ENCODE data around the gene UGT8. TPM values are rescaled to one million over a fixed set of nuclear protein-coding genes. Genes with fewer than 3 reads are reported as not detected.

UGT8 gene
- total and polyA plus RNA-seq, 4 donors = not detected

DNA sequence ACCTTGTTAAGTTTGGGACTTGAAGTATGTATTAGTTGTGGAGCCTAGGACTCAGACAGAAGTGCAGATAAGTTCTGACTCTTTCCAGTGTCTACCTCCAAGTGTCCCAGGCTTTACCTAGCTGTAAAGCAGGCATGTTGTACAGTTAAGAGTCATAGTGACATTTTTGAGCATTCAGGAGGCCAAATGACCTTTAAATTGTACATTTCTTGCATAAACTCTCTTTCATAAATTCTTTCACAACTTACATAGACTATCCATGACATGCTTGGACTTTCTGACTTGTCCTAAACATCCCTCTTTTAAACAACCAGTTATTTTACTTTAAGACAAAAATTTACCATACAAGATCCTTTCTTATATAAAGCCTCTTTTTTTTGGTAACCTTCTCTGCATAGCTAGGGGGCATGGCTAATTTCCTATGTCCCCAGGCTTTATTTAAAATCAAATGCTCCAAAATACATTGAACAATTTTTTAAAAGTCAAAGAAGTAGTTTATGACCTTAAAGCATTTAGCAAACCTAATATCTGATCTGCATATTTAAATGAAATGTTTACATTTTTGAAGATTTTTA lies 40.1 kb upstream of the UGT8 start:
- no peak for DNase-seq (ENCODE audit: low spot score)
- Histone ChIP-seq H3K4me3 (ENCODE audit: low read depth in 1 of 3, low read length in 3 of 3) (no peak overlapping the region), H3K27me3 (ENCODE audit: control insufficient read depth in 4 of 4, insufficient read depth in 4 of 4, low read length in 3 of 4) (no peaks in the 10 kb centered on the region), H3K9ac (ENCODE audit: low read depth in 1 of 2, low read length in 2 of 2) (no peak overlapping the region), H3K36me3 (ENCODE audit: control insufficient read depth in 4 of 4, insufficient read depth in 3 of 4, low read depth in 1 of 4, low read length in 3 of 4) (no peaks in the 10 kb centered on the region), H3K27ac (ENCODE audit: low read depth in 1 of 2, low read length in 2 of 2) (no peak overlapping the region), H3K4me1 (ENCODE audit: control insufficient read depth in 4 of 4, insufficient read depth in 4 of 4, low read length in 3 of 4) (no peaks in the 10 kb centered on the region), H3K9me3 (ENCODE audit: control insufficient read depth in 4 of 4, low read length in 3 of 4) (no peaks in the 10 kb centered on the region)
- TF ChIP-seq FOXA2 (IDR thresholded peaks at IDR 0.05) (no peak), REST (IDR thresholded peaks at IDR 0.05) (no peak), HNF4G (IDR thresholded peaks at IDR 0.05) (no peak), GABPA (IDR thresholded peaks at IDR 0.05 in 1 of 2, conservative IDR thresholded peaks at IDR 0.05 in 1 of 2) (no peak), RXRA (IDR thresholded peaks at IDR 0.05) (no peak), SP1 (IDR thresholded peaks at IDR 0.05) (no peak), YY1 (IDR thresholded peaks at IDR 0.05) (no peak), RAD21 (IDR thresholded peaks at IDR 0.05) (no peak), MAX (IDR thresholded peaks at IDR 0.05) (no peak), JUND (IDR thresholded peaks at IDR 0.05) (no peak), HNF4A (conservative IDR thresholded peaks at IDR 0.05) (no peak), EGR1 (IDR thresholded peaks at IDR 0.05; ENCODE audit: low read depth in 2 of 2) (no peak), TAF1 (conservative IDR thresholded peaks at IDR 0.05) (no peak), NR2F2 (IDR thresholded peaks at IDR 0.05) (no peak), FOXA1 (IDR thresholded peaks at IDR 0.05) (no peak)
- TF ChIP-seq, protein P1, sequence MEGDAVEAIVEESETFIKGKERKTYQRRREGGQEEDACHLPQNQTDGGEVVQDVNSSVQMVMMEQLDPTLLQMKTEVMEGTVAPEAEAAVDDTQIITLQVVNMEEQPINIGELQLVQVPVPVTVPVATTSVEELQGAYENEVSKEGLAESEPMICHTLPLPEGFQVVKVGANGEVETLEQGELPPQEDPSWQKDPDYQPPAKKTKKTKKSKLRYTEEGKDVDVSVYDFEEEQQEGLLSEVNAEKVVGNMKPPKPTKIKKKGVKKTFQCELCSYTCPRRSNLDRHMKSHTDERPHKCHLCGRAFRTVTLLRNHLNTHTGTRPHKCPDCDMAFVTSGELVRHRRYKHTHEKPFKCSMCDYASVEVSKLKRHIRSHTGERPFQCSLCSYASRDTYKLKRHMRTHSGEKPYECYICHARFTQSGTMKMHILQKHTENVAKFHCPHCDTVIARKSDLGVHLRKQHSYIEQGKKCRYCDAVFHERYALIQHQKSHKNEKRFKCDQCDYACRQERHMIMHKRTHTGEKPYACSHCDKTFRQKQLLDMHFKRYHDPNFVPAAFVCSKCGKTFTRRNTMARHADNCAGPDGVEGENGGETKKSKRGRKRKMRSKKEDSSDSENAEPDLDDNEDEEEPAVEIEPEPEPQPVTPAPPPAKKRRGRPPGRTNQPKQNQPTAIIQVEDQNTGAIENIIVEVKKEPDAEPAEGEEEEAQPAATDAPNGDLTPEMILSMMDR (IDR thresholded peaks at IDR 0.05; ENCODE audit: low read depth, low read length, missing input control) = no peak
- TF ChIP-seq, protein P2, sequence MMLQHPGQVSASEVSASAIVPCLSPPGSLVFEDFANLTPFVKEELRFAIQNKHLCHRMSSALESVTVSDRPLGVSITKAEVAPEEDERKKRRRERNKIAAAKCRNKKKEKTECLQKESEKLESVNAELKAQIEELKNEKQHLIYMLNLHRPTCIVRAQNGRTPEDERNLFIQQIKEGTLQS (IDR thresholded peaks at IDR 0.05) = no peak
- TF ChIP-seq, protein P3, sequence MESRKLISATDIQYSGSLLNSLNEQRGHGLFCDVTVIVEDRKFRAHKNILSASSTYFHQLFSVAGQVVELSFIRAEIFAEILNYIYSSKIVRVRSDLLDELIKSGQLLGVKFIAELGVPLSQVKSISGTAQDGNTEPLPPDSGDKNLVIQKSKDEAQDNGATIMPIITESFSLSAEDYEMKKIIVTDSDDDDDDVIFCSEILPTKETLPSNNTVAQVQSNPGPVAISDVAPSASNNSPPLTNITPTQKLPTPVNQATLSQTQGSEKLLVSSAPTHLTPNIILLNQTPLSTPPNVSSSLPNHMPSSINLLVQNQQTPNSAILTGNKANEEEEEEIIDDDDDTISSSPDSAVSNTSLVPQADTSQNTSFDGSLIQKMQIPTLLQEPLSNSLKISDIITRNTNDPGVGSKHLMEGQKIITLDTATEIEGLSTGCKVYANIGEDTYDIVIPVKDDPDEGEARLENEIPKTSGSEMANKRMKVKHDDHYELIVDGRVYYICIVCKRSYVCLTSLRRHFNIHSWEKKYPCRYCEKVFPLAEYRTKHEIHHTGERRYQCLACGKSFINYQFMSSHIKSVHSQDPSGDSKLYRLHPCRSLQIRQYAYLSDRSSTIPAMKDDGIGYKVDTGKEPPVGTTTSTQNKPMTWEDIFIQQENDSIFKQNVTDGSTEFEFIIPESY (IDR thresholded peaks at IDR 0.05) = no peak

Measured in liver (tissue), 9 donors.